Smooth muscle cell (in vitro differentiated cells): ENCODE data around the gene SELENBP1. TPM values are rescaled to one million over a fixed set of nuclear protein-coding genes. Genes with fewer than 3 reads are reported as not detected.

Source experiments
- DNase-seq: peaks from one replicate; lab custom pipeline; 2025; ENCODE audit not compliant: unreplicated experiment; lab: John Stamatoyannopoulos, UW
- H2AFZ ChIP-seq: fragments of 200-600 bp; sonication (generic); 2 replicates; pipeline ENCODE4 v1.6.0; 2016; ENCODE audit warnings: antibody characterized with exemption, low read depth, mild to moderate bottlenecking
- H3F3A ChIP-seq: fragments of 200-600 bp; sonication (generic); 2 replicates; pipeline ENCODE4 v1.6.0; 2017; ENCODE audit warnings: antibody characterized with exemption, low read depth
- H3K27ac ChIP-seq: fragments of 200-600 bp; sonication (generic); 2 replicates; pipeline ENCODE4 v1.5.1; 2016; ENCODE audit warnings: low read depth, mild to moderate bottlenecking
- H3K27me3 ChIP-seq: fragments of 200-600 bp; sonication (generic); 2 replicates; pipeline ENCODE4 v1.6.1; 2016; ENCODE audit warnings: low read depth, mild to moderate bottlenecking
- H3K36me3 ChIP-seq: fragments of 200-600 bp; sonication (generic); 2 replicates; pipeline ENCODE4 v1.5.1; 2016; ENCODE audit warnings: low read depth
- H3K4me1 ChIP-seq: fragments of 200-600 bp; sonication (generic); 2 replicates; pipeline ENCODE4 v1.5.1; 2016; ENCODE audit warnings: low read depth
- H3K4me2 ChIP-seq: fragments of 200-600 bp; sonication (generic); 2 replicates; pipeline ENCODE4 v1.6.0; 2016; ENCODE audit warnings: mild to moderate bottlenecking
- H3K4me3 ChIP-seq: fragments of 200-600 bp; sonication (generic); 2 replicates; pipeline ENCODE4 v1.5.1; 2016; ENCODE audit warnings: mild to moderate bottlenecking
- H3K79me2 ChIP-seq: fragments of 200-600 bp; sonication (generic); 2 replicates; pipeline ENCODE4 v1.6.0; 2016; ENCODE audit warnings: low read depth, mild to moderate bottlenecking
- H3K9ac ChIP-seq: fragments of 200-600 bp; sonication (generic); 2 replicates; pipeline ENCODE4 v1.6.0; 2016; ENCODE audit warnings: low read depth
- H3K9me3 ChIP-seq: fragments of 200-600 bp; sonication (generic); replicated peaks from 2 replicates; pipeline ENCODE4 v1.5.1; 2016; ENCODE audit warnings: low read depth
- H4K20me1 ChIP-seq: fragments of 200-600 bp; sonication (generic); 2 replicates; pipeline ENCODE4 v1.6.0; 2016; ENCODE audit warnings: low read depth
- CTCF ChIP-seq: fragments of 200-600 bp; sonication (generic); IDR thresholded peaks from 2 replicates; pipeline ENCODE4 v1.5.1; 2017; ENCODE audit warnings: borderline replicate concordance, mild to moderate bottlenecking, antibody characterized with exemption; ENCODE audit not compliant: insufficient read depth, poor library complexity, severe bottlenecking
- WGBS: methylation state at CpG from one replicate; pipeline ENCODE4 v1.1.7; 2016; ENCODE audit warnings: low lambda C conversion rate; 5-methylcytosine and 5-hydroxymethylcytosine counted together
- polyA plus RNA-seq: library from polyadenylated mRNA; unstranded; fragments of >200 nt; fragmentation: Nextera tagmentation; extraction: Ambion mirVana; gene quantifications from 2 replicates; pipeline ENCODE4 v1.2.1, GENCODE V29; 2016
- total RNA-seq: library from RNA; depleted of rRNA; stranded (reverse); fragments of >200 nt; gene quantifications from 2 replicates; pipeline ENCODE4 v1.2.3, GENCODE V29; 2014

SELENBP1 gene
- total and polyA plus RNA-seq, 2 experiments from 2014 or later: 22.0 to 40.2 TPM

DNA sequence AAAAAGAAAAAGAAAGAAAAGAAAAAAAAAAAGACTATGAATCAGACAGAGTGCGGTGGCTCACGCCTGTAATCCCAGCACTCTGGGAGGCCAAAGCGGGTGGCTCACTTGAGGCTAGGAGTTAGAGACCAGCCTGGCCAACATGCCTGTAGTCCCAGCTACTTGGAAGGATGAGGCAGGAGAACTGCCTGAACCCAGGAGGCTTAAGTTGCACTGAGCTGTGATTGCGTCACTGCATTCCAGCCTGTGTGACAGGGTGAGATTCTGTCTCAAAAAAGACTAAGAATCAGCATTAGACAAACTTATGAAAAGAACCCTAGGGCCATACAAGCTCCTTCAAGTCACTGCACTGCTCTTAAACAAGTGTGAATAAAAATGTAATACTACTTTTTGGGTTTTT, 43.7 kb upstream of the SELENBP1 start:
- no peaks in the 10 kb centered on the region for H3K9me3 ChIP-seq
- TF ChIP-seq CTCF: no peak
- DNase-seq: no peak
- no peak overlapping the region for H3K4me2 ChIP-seq
- no peak overlapping the region for H3K4me3 ChIP-seq
- WGBS: 82% methylated on average over 4 of the region's 4 CpGs
- H3K27ac ChIP-seq: peak overlapping the region; percentile 27
- H3K27me3 ChIP-seq: no peaks in the 10 kb centered on the region
- H3K4me1 ChIP-seq: no peaks in the 10 kb centered on the region
- H3K9ac ChIP-seq: no peak overlapping the region
- peaks cover 24% of the 10 kb centered on the region for H4K20me1 ChIP-seq
- H2AFZ ChIP-seq: no peak overlapping the region
- H3K79me2 ChIP-seq: peaks cover 3% of the 10 kb centered on the region
- peaks cover 34% of the 10 kb centered on the region for H3K36me3 ChIP-seq
- H3F3A ChIP-seq: peaks cover 9% of the 10 kb centered on the region

- DNase-seq: no peak
- no peak overlapping the region for H2AFZ ChIP-seq
- peaks cover 11% of the 10 kb centered on the region for H3F3A ChIP-seq
- H3K4me2 ChIP-seq: no peak overlapping the region
- peaks cover 41% of the 10 kb centered on the region for H3K36me3 ChIP-seq
- no peaks in the 10 kb centered on the region for H3K4me1 ChIP-seq
- H3K27ac ChIP-seq: no peak overlapping the region
- no peaks in the 10 kb centered on the region for H3K9me3 ChIP-seq
- 93% methylated on average over 2 of the region's 2 CpGs for WGBS
- H3K79me2 ChIP-seq: no peaks in the 10 kb centered on the region
- peaks cover 24% of the 10 kb centered on the region for H4K20me1 ChIP-seq
- H3K4me3 ChIP-seq: no peak overlapping the region
- no peak for TF ChIP-seq CTCF
- H3K9ac ChIP-seq: no peak overlapping the region
- no peaks in the 10 kb centered on the region for H3K27me3 ChIP-seq
Observed at GRCh38 chr1:151411884-151412283, 39.4 kb upstream of the SELENBP1 start.

GRCh38 chr1:151408891-151409290, 36.4 kb upstream of the SELENBP1 start:
- no peak overlapping the region for H3K9ac ChIP-seq
- no peak overlapping the region for H2AFZ ChIP-seq
- no peaks in the 10 kb centered on the region for H3K9me3 ChIP-seq
- peaks cover 14% of the 10 kb centered on the region for H4K20me1 ChIP-seq
- no peak overlapping the region for H3K4me3 ChIP-seq
- H3K36me3 ChIP-seq: peaks cover 28% of the 10 kb centered on the region
- H3K4me2 ChIP-seq: no peak overlapping the region
- H3K79me2 ChIP-seq: no peaks in the 10 kb centered on the region
- no peaks in the 10 kb centered on the region for H3K27me3 ChIP-seq
- TF ChIP-seq CTCF: no peak
- H3F3A ChIP-seq: peaks cover 20% of the 10 kb centered on the region
- no peak overlapping the region for H3K27ac ChIP-seq
- H3K4me1 ChIP-seq: no peaks in the 10 kb centered on the region
- DNase-seq: no peak

DNA sequence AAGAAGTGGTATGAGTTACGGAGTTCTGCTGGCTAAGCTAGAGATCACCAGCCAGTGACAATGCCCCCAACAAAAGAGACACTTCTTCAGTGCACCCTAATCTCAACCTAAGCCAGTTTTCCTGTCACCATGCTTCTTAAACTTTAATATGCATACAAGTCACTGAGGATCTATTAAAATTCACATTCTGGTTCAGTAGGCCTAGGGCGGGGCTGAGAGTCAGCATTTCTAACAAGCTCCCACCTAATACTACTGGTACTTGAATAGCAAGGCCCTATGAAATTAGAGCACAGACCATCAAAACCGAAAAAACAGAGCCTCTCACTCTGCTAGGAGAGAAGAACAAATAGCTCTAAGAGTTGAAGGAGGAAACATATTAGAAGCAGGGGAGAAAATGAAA, 34.8 kb upstream of the SELENBP1 start:
- no peak for TF ChIP-seq CTCF
- peaks cover 34% of the 10 kb centered on the region for H3F3A ChIP-seq
- no peak for DNase-seq
- no peak overlapping the region for H2AFZ ChIP-seq
- H3K9me3 ChIP-seq: no peaks in the 10 kb centered on the region
- peaks cover 18% of the 10 kb centered on the region for H4K20me1 ChIP-seq
- no peak overlapping the region for H3K4me3 ChIP-seq
- H3K27ac ChIP-seq: no peak overlapping the region
- no peak overlapping the region for H3K4me2 ChIP-seq
- H3K36me3 ChIP-seq: peaks cover 23% of the 10 kb centered on the region
- no peak overlapping the region for H3K9ac ChIP-seq
- H3K79me2 ChIP-seq: no peaks in the 10 kb centered on the region
- no peaks in the 10 kb centered on the region for H3K4me1 ChIP-seq
- WGBS: 99% methylated on average over 3 of the region's 3 CpGs
- H3K27me3 ChIP-seq: no peaks in the 10 kb centered on the region
